PC-9 (cell line): ENCODE measurements around the gene SNX5. TPM values are rescaled to one million over a fixed set of nuclear protein-coding genes. Genes with fewer than 3 reads are reported as not detected.

Experiments
- BruUV-seq: library from RNA; stranded (reverse); fragments of 400-500 nt; replicated peaks from 2 replicates; lab custom pipeline; 2021; lab: Mats Ljungman, UMichigan
- CTCF ChIA-PET: fragments of 300-600 bp; sonication (Branson Sonifier 250); formaldehyde crosslinking; loops from one replicate; lab custom pipeline; 2022; ENCODE audit warnings: antibody characterized with exemption; lab: Charles Lee
- POLR2A ChIA-PET: fragments of 300-600 bp; sonication (Branson Sonifier 250); formaldehyde crosslinking; loops from one replicate; lab custom pipeline; 2022; ENCODE audit warnings: antibody characterized with exemption; ENCODE audit not compliant: unreplicated experiment; lab: Charles Lee
- DNase-seq, 2 experiments: peaks; one replicate each; pipeline versions ENCODE4 v3.0.0 to v3.0.0-alpha.2; 2015 to 2022; ENCODE audit warnings: mixed read lengths in 1 of 2
- H2AFZ ChIP-seq: fragments of 200-600 bp; sonication (generic); 2 replicates; pipeline ENCODE4 v1.8.1; 2017; ENCODE audit warnings: antibody characterized with exemption
- H3F3A ChIP-seq: fragments of 200-600 bp; sonication (generic); 2 replicates; pipeline ENCODE4 v1.8.1; 2017; ENCODE audit warnings: antibody characterized with exemption, mild to moderate bottlenecking, low read depth; ENCODE audit not compliant: insufficient read depth
- H3K27ac ChIP-seq: fragments of 200-600 bp; sonication (generic); 2 replicates; pipeline ENCODE4 v1.6.1; 2016; ENCODE audit warnings: mixed run types
- H3K27me3 ChIP-seq: fragments of 200-600 bp; sonication (generic); 2 replicates; pipeline ENCODE4 v1.6.1; 2016; ENCODE audit warnings: low read depth, mixed run types; ENCODE audit not compliant: insufficient read depth
- H3K36me3 ChIP-seq: fragments of 200-600 bp; sonication (generic); 2 replicates; pipeline ENCODE4 v1.6.1; 2016; ENCODE audit warnings: low read depth, mixed run types
- H3K4me1 ChIP-seq: fragments of 200-600 bp; sonication (generic); replicated peaks from 2 replicates; pipeline ENCODE4 v1.6.1; 2016; ENCODE audit warnings: mixed run types; ENCODE audit not compliant: insufficient read depth
- H3K4me2 ChIP-seq: fragments of 200-600 bp; sonication (generic); 2 replicates; pipeline ENCODE4 v1.6.1; 2017; ENCODE audit warnings: mixed run types
- H3K4me3 ChIP-seq: fragments of 200-600 bp; sonication (generic); 2 replicates; pipeline ENCODE4 v1.6.1; 2016; ENCODE audit warnings: mixed run types
- H3K79me2 ChIP-seq: fragments of 200-600 bp; sonication (generic); 2 replicates; pipeline ENCODE4 v1.6.1; 2017; ENCODE audit warnings: low read depth, mixed run types
- H3K9me2 ChIP-seq: fragments of 200-600 bp; sonication (generic); 2 replicates; pipeline ENCODE4 v1.8.1; 2017; ENCODE audit warnings: mild to moderate bottlenecking; ENCODE audit not compliant: insufficient read depth
- H3K9me3 ChIP-seq: fragments of 200-600 bp; sonication (generic); 2 replicates; pipeline ENCODE4 v1.8.1; 2016; ENCODE audit warnings: low read depth; ENCODE audit not compliant: insufficient read depth
- H4K20me1 ChIP-seq: fragments of 200-600 bp; sonication (generic); 2 replicates; pipeline ENCODE4 v1.8.1; 2017; ENCODE audit not compliant: insufficient read depth
- EZH2 ChIP-seq: fragments of 200-600 bp; sonication (generic); IDR thresholded peaks from 2 replicates; pipeline ENCODE4 v1.8.0; 2017; ENCODE audit warnings: antibody characterized with exemption, low read depth
- intact Hi-C: fragments of 100-400 bp; cut with micrococcal nuclease; formaldehyde crosslinking; loops from one replicate; pipeline ENCODE4 v1.10.0; 2022; ENCODE audit not compliant: unreplicated experiment
- total RNA-seq: library from RNA; stranded (reverse); gene quantifications from 2 replicates; pipeline ENCODE4 v1.2.3, GENCODE V29; 2021
- TF ChIP-seq, protein P1 (sequence below): fragments of 200-600 bp; sonication (generic); conservative IDR thresholded peaks from 2 replicates; pipeline ENCODE4 v1.6.1; 2017; ENCODE audit warnings: mixed run types, antibody characterized with exemption, mild to moderate bottlenecking, moderate library complexity

Gene SNX5
- total RNA-seq, 1 experiment from 2014 or later = 116 TPM

DNA sequence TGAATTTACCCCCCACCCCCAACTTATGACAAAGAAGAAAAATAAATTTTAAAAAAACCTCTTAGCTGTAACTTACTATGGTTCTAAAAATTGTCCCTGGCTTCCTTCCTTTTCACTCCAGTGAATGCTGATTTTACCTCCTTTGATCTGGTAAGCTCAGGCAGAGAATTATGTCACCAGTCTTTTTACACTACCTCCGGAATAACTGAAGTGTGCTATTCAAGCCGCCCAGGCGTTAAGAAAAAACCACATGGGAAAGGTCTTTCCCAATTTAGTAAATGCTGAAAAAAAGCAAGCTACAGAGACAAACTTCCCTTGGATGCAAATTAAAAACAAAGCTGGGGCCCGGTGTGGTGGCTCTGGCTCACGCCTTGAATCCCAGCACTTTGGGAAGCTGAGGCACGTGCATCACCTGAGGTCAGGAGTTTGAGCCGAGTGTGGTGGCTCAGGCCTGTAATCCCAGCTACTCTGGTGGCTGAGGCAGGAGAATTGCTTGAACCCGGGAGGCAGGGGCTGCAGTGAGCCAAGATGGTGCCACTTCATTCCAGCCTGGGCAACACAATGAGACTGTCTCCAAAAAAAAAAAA lies 12.4 kb downstream of the SNX5 start:
- CTCF ChIA-PET = interaction anchor here (0.6 to 0.7 kb wide), 2 partner anchors 455 to 1527 kb away, joined by 10 to 14 read pairs; no protein-coding TSS in a partner anchor

DNA sequence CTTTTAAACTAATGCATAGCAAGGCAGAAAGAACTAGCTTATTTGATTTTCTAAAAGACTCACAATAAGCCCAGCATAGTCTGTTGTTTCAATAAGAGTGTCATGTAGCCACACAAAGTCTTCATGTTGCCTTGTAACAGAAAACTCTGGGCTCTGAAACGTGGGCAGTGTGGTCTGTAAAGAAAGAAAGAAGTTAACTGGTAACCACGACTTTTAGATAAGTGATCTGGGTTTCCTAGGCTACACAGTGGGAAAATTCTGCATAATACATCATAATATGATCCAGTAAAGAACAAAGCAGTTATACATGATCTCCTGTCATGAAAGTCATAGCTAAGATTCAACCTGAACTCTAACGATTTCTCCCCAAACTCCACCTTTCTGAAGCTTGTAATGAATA lies 13.3 kb downstream of the SNX5 start:
- TF ChIP-seq, protein P1, sequence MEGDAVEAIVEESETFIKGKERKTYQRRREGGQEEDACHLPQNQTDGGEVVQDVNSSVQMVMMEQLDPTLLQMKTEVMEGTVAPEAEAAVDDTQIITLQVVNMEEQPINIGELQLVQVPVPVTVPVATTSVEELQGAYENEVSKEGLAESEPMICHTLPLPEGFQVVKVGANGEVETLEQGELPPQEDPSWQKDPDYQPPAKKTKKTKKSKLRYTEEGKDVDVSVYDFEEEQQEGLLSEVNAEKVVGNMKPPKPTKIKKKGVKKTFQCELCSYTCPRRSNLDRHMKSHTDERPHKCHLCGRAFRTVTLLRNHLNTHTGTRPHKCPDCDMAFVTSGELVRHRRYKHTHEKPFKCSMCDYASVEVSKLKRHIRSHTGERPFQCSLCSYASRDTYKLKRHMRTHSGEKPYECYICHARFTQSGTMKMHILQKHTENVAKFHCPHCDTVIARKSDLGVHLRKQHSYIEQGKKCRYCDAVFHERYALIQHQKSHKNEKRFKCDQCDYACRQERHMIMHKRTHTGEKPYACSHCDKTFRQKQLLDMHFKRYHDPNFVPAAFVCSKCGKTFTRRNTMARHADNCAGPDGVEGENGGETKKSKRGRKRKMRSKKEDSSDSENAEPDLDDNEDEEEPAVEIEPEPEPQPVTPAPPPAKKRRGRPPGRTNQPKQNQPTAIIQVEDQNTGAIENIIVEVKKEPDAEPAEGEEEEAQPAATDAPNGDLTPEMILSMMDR = no peak
- TF ChIP-seq EZH2 = no peak
- intact Hi-C loops = no loop called here
- H3K36me3 ChIP-seq = peaks cover 62% of the 10 kb centered on the region
- H3K9me2 ChIP-seq = no peaks in the 10 kb centered on the region
- H3F3A ChIP-seq = peaks cover 39% of the 10 kb centered on the region
- ChIA-PET POLR2A (interaction anchor here (0.5 kb wide), 1 partner anchor 18 kb away, joined by 3 read pairs; no protein-coding TSS in a partner anchor), CTCF (no interaction called here)
- no TSS peak for BruUV-seq
- peaks cover 81% of the 10 kb centered on the region for H3K79me2 ChIP-seq
- H4K20me1 ChIP-seq = peaks cover 75% of the 10 kb centered on the region
- H3K4me3 ChIP-seq = no peak overlapping the region
- no peaks in the 10 kb centered on the region for H3K9me3 ChIP-seq
- H3K4me1 ChIP-seq = peaks cover 8% of the 10 kb centered on the region
- DNase-seq = no peak
- no peaks in the 10 kb centered on the region for H3K27me3 ChIP-seq
- no peak overlapping the region for H2AFZ ChIP-seq
- H3K27ac ChIP-seq = no peak overlapping the region
- no peak overlapping the region for H3K4me2 ChIP-seq

More for the DNA sequence above, 12.4 kb downstream of the SNX5 start:
- Histone ChIP-seq H3K27me3 (no peaks in the 10 kb centered on the region), H3K4me2 (no peak overlapping the region), H2AFZ (no peak overlapping the region), H3K36me3 (peaks cover 53% of the 10 kb centered on the region), H3K79me2 (peaks cover 90% of the 10 kb centered on the region), H3K9me2 (no peaks in the 10 kb centered on the region), H3K27ac (no peak overlapping the region), H4K20me1 (peaks cover 81% of the 10 kb centered on the region), H3K9me3 (no peaks in the 10 kb centered on the region), H3K4me3 (no peak overlapping the region), H3F3A (peaks cover 32% of the 10 kb centered on the region; the same call in 1 of the 2 replicates), H3K4me1 (peaks cover 9% of the 10 kb centered on the region)
- DNase-seq = no peak
- BruUV-seq = no TSS peak
- TF ChIP-seq, protein P1 = no peak
- TF ChIP-seq EZH2 = no peak
- intact Hi-C loops = no loop called here
- POLR2A ChIA-PET = interaction anchor here (0.5 kb wide), 1 partner anchor 17 kb away, joined by 3 read pairs; no protein-coding TSS in a partner anchor

DNA sequence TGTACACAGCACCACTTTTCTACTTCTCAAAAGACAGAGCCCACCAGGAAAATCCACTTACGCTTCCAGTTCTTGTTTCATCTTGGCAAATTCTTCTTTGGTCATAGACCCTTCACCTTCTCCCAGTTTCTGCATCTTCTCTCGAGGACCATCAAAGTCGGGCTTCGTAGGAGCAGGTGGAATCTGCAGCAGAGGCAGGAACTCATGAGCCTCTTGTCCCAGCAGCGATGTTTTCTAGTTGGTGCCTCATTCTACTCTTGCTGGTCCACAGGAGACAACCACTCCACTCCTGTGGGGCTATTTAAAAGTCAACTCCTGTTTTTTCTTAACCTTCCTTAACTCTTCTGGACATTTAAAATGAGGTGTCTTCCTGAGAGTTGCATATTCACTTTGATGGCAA lies 14.7 kb downstream of the SNX5 start:
- BruUV-seq = no TSS peak
- intact Hi-C loops = no loop called here
- peaks cover 67% of the 10 kb centered on the region for H3K79me2 ChIP-seq
- no peak for DNase-seq
- no peak overlapping the region for H3K4me3 ChIP-seq
- H3K9me3 ChIP-seq = no peaks in the 10 kb centered on the region
- TF ChIP-seq, protein P1 = no peak
- TF ChIP-seq EZH2 = no peak
- H3K27ac ChIP-seq = no peak overlapping the region
- no peak overlapping the region for H3K4me2 ChIP-seq
- no peaks in the 10 kb centered on the region; the same call in none of the 2 replicates for H3K4me1 ChIP-seq
- H4K20me1 ChIP-seq = peaks cover 72% of the 10 kb centered on the region
- H3K9me2 ChIP-seq = no peaks in the 10 kb centered on the region
- H3K36me3 ChIP-seq = peaks cover 76% of the 10 kb centered on the region
- H3K27me3 ChIP-seq = no peaks in the 10 kb centered on the region
- ChIA-PET CTCF (no interaction called here), POLR2A (no interaction called here)
- peaks cover 37% of the 10 kb centered on the region for H3F3A ChIP-seq
- H2AFZ ChIP-seq = no peak overlapping the region
